Medulla oblongata (tissue), 1 donor: ENCODE measurements around the gene LFNG.
A peak's percentile ranks its signal among the peaks of the same experiment; 100 is the strongest.
"Not testable (repeated sequence)": the region's sequence is repeated elsewhere in the genome, so short reads cannot be mapped to it uniquely, and the experiment has no call there.

Source experiments
- DNase-seq: peaks from one replicate; pipeline ENCODE4 v3.0.0-alpha.2; 2015; ENCODE audit errors: extremely low spot score

The LFNG gene

DNA sequence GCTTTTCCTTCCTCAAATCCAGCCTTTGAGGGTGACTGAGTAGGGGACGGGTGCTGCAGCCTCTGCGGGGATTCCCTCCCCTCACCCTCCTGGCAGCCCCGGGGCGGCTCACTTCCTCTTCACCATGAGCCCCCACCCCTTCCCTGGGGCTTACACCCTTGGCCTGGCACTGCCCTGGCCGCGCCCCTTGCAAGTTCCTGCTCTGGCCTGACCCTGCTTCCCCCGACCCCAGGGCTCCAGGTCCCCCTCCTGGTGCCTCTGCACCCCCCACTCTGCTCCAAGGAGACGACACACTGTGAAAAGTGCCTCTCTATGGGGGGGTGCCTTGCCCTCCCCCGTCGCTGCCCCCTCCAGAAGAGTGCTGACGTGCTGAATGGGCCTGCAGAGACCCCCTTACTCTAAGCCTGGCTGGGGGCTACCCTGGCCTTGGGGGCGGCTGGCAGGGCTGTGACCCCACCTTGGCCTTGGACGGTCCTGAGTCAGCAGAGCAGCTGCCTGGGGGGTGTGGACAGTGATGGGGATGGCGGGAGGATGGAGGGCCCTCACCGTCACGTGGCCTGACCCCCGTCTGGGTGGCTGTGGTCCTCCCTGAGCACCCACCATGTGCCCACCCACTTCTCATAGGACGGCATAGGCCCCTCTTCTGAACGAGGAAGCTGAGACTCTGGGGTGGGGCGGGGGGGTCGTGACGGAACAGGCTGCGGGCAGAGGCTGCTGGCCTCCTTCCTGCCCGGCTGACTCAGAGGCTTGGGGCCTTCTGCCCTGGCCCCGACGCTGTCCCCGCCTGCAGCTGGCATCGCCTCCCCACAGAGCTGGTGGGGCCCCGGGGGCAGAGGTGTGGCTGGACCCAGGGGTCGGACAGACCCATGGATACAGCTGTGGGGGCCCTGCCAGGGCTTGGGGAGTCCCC, 9.8 kb downstream of the LFNG start:
- peak; percentile 81 for DNase-seq

DNA sequence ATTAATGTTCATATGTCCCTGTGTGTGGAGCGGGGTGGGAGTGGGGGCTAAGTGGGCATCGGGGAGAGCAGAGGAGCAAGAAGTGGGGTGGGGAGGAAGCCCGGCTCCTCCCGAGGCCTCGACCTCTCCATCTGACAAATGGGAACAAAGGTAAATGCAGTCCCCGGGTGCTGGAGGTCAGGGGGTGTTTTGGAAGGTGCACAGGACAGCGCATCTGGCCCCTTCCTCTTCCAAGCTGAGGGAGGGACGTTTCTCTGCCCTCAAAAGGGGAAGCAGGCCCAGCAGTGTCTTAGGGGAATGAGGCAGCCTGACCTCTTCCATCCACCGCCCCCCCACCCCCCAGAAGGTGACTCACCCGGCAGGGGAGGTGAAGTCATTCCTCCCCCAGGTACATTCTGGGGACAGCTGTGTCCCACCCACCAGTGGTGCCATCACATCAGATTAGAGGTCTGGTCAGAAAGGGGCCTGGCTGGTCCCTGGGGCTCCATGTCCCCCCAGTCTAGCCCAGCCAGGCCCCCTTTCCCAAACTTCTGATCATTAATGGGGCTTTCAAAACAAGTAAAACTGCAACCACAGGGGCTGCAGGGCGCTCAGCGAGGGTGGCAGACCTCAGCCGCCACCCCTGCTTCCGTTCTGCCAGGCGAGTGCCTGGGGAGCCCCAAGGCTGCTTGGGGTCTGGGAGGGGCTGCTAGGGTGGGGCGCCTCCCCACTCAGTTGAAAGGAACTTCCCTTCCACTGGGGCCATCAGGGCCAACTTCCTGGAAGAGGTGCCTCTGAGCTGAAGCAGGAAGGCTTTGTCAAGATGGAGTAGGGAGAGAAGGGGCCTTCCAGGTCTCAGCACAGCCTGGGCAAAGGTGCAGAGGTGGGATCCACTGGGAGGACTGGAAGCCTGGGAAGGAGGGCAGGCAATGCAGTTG, 10.8 kb downstream of the LFNG start:
- DNase-seq: peak; percentile 65

DNA sequence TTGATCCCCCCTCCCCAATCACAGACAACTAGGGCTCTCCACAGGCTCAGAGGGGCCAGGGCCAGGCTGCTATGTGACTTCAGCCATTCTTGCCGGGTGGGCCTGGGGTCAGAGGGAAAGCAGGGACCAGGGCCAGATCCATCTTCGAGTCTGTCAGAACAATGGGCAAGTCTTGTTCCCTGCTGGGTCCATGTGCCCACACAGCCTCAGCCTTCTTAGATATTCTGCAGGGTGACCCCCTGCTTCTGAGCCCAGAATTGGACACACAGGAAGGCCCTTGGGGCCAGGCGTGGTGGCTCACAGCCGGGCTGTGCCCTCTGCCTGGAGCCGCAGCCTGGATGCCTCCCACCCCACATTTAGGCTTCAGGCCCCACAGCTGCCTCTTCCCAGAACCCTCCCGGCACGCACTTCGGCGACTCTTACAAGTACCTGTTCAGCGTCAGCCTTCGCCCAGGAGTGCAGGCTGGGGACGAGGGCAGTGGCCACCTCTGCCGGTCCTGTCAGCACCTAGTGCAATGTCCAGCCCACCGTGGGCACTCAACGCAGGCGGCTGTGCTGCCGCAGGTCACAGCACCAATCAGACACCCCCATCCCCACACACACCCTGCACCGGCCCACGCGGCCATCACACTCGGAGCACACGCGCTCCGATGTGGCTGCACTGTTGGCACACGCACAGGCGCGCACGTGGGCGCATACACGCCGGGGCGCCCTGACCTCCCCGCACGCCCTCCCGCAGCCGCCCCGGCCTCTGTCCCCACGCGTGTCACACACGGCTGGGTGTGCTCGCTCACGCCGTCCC, 11.6 kb downstream of the LFNG start:
- DNase-seq: not testable (repeated sequence)

DNA sequence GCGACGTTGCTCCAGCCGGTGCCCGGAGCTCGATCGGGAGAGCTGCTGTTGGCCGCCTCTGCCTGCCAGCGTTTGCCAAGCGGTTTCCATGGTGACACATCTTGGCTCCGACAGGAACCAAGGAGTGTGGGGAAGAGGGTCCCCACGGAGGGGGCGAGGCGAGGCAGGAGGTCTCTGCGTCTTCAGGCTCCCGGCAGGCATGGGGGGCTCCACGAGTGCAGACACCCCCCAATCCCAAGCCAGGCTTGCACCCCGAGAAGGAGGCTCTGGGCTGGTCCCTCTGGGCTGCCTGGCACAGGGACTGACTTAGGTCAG, 12.2 kb downstream of the LFNG start:
- not testable (repeated sequence) for DNase-seq

DNA sequence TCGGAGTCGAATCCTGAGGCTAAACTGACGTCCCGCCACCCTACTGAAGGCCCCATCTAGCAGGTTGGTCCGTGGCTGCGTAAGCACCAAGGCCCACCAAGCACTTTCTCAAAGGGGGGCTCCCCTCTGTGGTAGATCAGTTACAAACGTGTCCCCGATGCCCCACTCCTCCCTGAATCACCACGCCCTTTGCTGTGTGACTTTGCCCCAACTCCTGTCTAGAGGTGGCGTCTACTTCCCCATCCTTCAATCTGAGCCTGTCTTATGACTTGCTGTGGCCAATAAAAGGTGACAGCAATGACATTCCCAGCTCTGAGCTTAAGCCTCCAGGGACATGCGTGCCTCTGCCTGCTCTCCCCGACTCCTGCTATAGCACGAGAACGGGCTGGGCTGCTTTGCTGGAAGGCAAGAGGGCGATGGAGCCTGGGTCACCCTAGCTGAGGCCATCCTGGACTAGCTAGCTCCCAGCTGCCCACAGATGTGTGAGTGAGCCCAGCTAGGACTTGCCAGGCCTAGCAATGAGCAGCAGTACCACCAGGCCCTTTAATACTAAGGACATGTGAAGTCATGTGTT, 12.7 kb downstream of the LFNG start:
- DNase-seq: not testable (repeated sequence)

DNA sequence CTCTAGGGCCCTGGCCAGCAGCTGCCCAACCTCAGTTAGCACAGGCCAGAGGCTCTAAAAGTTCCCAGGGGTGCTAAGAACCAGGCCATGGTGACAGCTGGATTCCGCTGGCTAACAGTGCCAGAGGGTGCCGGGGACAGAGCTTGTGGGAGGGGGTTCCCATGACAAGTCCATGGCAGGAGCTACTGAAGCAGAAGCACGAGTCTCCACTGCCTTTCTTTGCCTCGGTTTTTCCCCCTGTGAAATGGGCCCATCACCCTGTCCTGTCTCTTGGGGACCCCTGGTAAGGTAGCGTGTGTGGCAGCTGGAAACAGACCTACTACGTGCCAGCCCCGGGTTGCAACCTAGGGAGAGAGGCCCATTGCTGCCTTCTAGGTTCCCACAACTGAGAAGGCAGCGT, 13.2 kb downstream of the LFNG start:
- DNase-seq: not testable (repeated sequence)

DNA sequence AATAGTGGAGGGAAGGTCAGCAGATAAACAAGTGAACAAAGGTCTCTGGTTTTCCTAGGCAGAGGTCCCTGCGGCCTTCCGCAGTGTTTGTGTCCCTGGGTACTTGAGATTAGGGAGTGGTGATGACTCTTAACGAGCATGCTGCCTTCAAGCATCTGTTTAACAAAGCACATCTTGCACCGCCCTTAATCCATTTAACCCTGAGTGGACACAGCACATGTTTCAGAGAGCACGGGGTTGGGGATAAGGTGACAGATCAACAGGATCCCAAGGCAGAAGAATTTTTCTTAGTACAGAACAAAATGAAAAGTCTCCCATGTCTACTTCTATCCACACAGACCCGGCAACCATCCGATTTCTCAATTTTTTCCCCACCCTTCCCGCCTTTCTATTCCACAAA, 14.0 kb downstream of the LFNG start:
- not testable (repeated sequence) for DNase-seq

DNA sequence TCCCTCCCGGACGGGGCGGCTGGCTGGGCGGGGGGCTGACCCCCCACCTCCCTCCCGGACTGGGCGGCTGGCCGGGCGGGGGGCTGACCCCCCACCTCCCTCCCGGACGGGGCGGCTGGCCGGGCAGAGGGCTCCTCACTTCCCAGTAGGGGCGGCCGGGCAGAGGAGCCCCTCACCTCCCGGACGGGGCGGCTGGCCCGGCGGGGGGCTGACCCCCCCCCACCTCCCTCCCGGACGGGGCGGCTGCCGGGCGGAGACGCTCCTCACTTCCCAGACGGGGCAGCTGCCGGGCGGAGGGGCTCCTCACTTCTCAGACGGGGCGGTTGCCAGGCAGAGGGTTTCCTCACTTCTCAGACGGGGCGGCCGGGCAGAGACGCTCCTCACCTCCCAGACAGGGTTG, 14.6 kb downstream of the LFNG start:
- not testable (repeated sequence) for DNase-seq

DNA sequence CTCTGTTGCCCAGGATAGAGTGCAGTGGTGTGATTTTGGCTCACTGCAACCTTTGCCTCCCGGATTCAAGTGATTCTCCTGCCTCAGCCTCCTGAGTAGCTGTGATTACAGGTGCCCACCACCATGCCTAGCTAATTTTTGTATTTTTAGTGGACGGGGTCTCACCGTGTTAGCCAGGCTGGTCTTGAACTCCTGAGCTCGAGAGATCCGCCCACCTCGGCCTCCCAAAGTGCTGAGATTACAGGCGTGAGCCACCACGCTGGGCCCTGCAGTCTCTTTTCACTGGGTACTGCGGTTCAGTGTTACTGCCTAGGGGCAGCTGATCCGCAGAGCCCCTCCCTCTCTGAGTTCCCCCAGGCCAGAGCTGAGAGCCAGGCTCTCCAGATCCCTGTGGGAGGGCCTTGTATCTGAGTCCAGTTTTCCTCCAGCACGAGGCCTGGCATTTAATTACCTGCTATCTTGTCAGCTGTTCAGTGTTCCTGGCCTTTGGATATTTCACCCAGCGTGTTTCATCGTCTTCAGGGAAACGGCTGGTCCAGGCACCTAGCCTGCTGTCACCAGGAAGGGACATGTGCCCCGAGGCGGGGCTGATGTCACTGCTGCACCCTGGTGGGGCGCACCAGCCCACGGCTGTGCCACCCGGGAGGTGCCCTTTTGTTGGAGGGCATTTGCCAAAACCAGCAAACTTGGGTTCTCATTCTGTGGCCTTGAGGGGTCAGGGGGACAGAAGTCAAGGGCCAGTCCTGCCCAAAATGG, 16.5 kb downstream of the LFNG start:
- not testable (repeated sequence) for DNase-seq

DNA sequence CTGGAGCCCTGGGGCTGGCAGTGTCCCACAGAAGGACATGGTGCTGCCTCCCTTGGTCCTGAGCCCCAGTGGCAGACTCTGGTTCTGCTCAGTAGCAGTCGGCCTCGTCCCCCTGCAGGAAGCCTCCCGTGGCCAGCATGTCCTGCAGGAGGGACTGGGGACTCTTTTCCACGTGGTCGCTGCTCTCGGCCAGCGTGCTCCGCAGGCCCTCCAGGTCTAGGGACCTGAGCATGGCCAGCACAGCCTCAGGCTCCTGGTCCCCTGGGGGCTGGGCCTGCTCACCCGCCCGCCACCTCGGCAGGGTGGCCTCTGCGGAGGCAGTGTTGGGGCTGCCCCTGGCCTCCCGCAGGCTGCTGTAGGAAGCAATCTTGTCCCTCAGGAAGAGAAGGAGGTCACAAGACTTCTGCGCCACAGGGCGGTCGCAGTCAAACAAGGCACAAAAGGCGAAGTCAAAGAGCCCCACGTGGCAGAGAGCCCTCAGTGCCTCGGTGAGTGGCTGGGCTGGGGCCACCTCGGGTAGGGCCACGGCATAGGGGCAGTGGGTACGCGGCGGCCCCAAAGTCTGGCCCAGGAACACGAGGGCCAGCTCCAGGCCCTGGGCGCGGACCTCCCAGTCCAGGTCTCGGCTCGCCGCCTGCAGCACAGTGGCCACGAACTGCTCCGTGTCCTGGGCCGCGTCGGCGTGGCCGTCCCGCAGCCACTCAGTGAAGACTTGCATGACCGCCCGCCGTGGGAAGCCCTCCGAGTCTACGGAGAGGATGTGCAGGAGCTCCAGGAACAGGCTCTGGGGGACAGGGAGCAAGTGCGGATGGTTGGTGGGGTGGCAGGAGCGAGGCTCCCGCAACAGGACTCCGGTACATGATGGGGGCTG, 18.6 kb downstream of the LFNG start:
- no peak for DNase-seq

DNA sequence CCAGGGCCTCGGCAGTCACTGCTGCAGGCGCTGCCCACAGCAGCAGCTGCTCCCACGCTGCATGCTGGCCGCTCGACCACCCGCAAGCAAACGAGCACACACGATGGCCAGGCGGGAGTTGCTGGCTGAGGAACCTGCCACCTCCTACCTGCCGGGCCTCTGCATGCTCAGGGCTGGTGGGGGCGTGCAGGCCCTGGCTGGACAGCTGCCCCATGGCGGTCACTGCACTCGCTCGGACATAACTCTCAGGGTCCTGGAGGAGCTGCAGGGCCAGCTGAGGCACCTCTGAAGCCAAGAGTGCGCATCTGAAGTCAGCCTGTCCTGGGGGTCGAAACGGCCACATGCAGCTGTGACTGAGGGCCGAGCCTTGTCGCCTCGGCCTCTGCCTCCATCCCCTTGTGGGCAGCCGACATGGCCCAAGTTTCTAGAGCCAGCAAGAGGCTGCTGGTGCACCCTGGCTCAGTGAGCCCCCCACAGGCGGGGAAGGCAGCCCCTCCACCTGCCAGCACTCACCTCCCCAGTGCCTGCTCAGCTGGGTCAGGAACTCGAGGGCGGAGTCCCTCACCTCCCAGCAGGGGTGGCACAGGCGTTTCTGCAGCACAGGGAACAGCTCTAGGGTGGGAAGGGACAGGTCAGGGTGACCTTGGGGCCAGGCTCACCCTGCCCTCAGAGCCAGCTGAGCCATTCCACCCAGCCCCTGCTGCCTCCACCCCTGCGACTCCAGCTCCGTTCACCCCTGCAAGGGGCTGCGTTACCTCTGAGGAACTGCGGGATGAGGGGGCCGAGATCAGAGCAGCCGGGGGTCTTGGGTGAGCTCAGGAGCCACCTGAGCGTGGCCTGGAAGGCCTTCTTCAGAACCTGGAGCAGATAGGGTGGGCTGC, 19.7 kb downstream of the LFNG start:
- DNase-seq: no peak

DNA sequence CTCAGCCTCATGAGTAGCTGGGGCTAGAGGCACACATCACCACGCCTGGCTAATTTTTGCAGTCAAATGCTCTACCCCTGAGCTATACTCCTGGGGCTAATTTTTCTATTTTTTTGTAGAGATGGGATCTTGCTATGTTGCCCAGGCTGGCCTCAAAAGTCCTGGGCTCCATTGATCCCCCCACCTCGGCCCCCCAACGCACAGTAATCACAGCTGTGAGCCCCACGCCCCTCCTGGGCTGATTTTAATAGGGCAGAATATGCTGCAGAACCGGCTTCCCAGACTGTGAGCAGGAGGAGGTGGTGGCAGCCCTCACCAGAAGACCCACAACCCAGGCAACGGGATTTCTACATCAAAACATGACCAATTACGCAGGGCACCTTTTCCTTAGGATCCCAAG, 20.6 kb downstream of the LFNG start:
- no peak for DNase-seq

DNA sequence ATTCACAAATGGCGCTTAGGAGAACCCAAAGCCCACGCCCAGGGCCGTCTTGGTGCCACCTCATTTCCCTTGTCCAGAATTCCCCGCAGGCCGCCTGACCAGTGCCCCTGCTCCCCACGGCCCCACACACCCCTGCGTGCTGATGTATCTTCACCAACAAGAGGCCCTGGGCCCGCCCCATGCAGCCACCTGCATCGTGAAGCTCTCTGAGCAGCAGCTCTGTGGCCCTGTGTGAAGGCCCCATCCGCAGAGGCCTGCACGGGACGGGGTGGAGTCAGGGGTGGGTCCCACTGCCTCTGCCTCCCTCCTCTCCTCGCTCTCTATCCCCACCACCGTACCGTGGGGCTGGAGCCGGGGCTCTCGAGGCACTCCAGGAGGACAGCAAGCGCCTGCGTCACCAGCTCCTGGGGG, 21.1 kb downstream of the LFNG start:
- DNase-seq: no peak

DNA sequence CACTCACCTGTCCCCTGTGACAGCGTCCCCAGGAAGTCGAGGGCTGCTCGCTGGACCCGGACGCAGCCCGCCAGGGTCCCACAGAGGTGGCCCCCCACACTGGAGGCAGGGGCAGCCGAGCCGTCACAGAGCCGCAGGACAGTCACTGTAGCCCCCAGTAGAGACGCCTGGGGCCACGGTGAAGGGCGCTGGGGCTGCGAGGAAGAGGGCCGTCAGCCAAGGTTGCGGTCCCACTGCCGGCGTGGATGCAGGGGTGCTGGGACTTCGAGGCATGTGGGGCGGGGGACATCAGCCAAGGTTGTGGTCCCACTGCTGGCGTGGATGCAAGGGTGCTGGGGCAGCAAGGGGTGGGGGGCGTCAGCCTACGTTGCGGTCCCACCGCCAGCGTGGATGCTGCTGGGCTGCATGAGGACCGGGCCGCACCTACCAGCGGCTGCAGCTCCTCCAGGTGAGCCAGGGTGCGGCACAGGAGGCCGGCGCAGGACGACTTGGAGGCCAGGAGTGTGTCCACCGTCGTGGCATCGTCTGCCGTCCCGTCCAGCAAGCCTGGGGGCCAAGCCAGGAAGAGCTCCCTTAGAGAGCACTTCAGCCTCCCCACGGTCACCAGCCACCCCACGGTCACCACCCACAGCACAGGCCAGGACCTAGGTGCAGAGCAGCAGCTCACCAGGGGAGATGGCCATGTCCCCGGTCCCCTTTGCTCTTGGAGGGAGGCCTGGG, 21.9 kb downstream of the LFNG start:
- no peak for DNase-seq

DNA sequence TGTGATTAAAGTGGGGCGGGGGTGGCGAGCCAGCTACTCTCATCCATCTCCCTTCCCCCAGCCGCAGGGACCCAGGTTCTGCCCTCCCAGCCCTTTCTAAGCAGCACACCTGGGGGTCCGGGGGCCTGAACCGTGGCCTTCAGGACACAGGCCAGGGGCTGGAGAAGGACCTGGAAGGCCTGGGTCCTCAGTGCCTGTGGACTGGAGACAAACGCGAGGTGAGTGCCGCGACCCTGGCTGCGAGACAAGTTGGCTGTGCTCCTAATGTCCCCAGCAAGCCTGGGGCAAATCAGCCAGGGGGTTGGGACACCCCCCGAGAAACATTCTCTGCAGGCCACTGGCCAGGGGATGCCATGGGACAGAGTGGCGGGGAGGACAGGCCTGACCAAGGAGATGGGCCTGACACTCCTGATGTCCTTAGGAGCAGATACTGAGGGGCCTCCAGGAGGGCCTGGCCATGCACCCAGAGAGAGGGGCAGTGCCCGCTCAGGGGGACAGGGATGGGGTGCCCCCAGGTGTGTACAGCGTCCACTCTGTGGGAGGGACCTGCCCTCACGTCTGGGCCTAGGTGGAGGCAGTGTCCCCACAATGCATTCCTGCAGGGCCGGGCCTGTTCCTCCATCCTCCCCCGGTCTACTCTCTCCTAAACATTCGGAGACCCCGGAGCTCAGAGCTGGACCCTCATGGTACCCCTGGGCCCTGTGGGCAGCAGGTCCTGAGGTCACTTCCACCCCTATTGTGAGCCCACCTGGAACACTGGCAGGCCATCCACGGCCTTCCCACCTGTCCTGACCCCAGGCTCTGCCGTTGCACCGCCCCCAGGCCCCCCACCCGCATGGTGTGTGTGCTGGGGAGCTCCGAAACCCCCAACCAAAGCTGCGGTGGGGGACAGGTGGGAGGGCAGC, 22.7 kb downstream of the LFNG start:
- no peak for DNase-seq

DNA sequence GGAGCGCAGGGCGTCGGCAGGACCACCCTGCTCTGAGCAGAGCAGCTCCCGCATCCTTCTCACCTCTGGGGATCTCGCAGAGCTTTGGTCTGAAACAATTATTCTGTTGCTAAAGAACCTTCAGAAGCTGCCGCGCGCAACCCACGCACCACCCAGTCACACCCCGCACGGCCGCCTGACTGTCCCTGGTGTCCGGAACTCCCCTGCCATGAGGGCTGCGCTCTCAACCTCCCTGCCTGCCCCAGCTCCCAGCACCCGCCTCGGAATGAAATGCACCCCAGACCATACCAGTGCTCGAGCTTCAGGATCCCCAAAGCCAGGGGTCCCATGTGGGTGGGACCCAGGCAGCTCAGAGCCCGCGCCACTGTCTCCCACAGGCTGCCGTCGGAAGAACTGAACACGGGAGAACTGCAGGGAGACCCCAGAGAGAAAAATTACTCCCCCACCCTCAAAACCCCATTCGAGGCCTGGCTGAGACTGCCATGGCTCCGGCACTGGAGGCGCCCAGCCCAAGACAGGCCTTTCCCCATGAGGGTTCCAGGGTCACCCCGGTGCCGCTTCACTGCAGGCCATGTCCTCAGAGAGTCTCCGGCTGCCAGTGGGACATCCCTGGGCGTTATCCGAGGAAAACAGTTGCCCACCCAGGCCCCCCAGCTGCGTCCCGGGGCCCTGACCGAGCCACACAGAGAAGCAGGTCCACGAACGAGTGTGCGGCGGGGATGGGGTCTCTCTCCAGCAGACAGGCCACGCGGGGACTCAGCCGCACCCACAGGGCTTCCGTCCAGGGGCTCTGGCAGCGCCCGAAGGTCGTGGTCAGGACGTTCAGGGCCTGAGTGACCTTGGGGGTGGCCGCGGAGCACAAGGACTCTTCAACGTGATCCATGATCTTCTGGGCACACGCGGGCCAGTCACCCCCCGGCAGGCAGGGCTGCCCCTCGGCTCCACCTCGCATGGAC, 23.6 kb downstream of the LFNG start:
- DNase-seq: no peak
